ENCODE measurements around the gene SOD3. TPM values are rescaled to one million over a fixed set of nuclear protein-coding genes. Genes with fewer than 3 reads are reported as not detected.

SOD3 gene
- total and polyA plus RNA-seq, 10 of the 15 experiments (the other 5 are each of a cell fraction or from before 2014, with no cell fraction given), result not detected

Small RNA genes within 50 kb of the gene (small RNA-seq; reads per million reads assigned to genes)
- gene AC006390.1, result not detected

Other genes with a start within 250 kb of the SOD3 start
- gene DHX15, start 211.0 kb upstream of the SOD3 start, total RNA-seq (2014; rRNA removed), result 269 and 322 TPM in 2 replicates
- gene DHX15, start 211.0 kb upstream of the SOD3 start, total RNA-seq (2014; rRNA removed; fragmentation: Illumina TruSeq; extraction: Trizol), result 223 and 228 TPM in 2 replicates
- 166 and 167 TPM in 2 replicates for gene DHX15, start 211.0 kb upstream of the SOD3 start, total RNA-seq (2021)
- gene DHX15, start 211.0 kb upstream of the SOD3 start, polyA plus RNA-seq (2011; rRNA removed), result 242 and 333 TPM in 2 replicates
- gene DHX15, start 211.0 kb upstream of the SOD3 start, polyA plus RNA-seq (2014; fragmentation: Illumina TruSeq; extraction: Trizol), result 201 and 240 TPM in 2 replicates
- 100 to 1,000 TPM; 177 to 181 TPM for gene DHX15, start 211.0 kb upstream of the SOD3 start, polyA plus RNA-seq (2014; fragmentation: Nextera tagmentation; extraction: Ambion mirVana)
- gene DHX15, start 211.0 kb upstream of the SOD3 start, polyA plus RNA-seq (2014; rRNA removed), result 147 and 166 TPM in 2 replicates
- gene DHX15, start 211.0 kb upstream of the SOD3 start, polyA plus RNA-seq (2016; fragmentation: Nextera tagmentation; extraction: Ambion mirVana), result 100 to 1,000 TPM; 179 to 186 TPM
- gene CCDC149, start 117.5 kb downstream of the SOD3 start, total RNA-seq (2014; rRNA removed), result not detected in 2 replicates
- gene CCDC149, start 117.5 kb downstream of the SOD3 start, total RNA-seq (2014; rRNA removed; fragmentation: Illumina TruSeq; extraction: Trizol), result 0.04 TPM in 1 of 2 replicates, not detected in the other
- gene CCDC149, start 117.5 kb downstream of the SOD3 start, total RNA-seq (2021), result not detected in 2 replicates
- gene CCDC149, start 117.5 kb downstream of the SOD3 start, polyA plus RNA-seq (2011; rRNA removed), result 0.04 TPM in 1 of 2 replicates, not detected in the other
- 0.03 TPM in 1 of 2 replicates, not detected in the other for gene CCDC149, start 117.5 kb downstream of the SOD3 start, polyA plus RNA-seq (2014; fragmentation: Illumina TruSeq; extraction: Trizol)
- not detected for gene CCDC149, start 117.5 kb downstream of the SOD3 start, polyA plus RNA-seq (2014; fragmentation: Nextera tagmentation; extraction: Ambion mirVana)
- not detected in 2 replicates for gene CCDC149, start 117.5 kb downstream of the SOD3 start, polyA plus RNA-seq (2014; rRNA removed)
- gene CCDC149, start 117.5 kb downstream of the SOD3 start, polyA plus RNA-seq (2016; fragmentation: Nextera tagmentation; extraction: Ambion mirVana), result not detected
- gene LGI2, start 235.4 kb downstream of the SOD3 start, total RNA-seq (2014; rRNA removed), result not detected in 2 replicates
- gene LGI2, start 235.4 kb downstream of the SOD3 start, total RNA-seq (2014; rRNA removed; fragmentation: Illumina TruSeq; extraction: Trizol), result not detected in 2 replicates
- gene LGI2, start 235.4 kb downstream of the SOD3 start, total RNA-seq (2021), result not detected in 2 replicates
- not detected in 2 replicates for gene LGI2, start 235.4 kb downstream of the SOD3 start, polyA plus RNA-seq (2011; rRNA removed)
- gene LGI2, start 235.4 kb downstream of the SOD3 start, polyA plus RNA-seq (2014; fragmentation: Illumina TruSeq; extraction: Trizol), result not detected in 2 replicates
- gene LGI2, start 235.4 kb downstream of the SOD3 start, polyA plus RNA-seq (2014; fragmentation: Nextera tagmentation; extraction: Ambion mirVana), result not detected
- gene LGI2, start 235.4 kb downstream of the SOD3 start, polyA plus RNA-seq (2014; rRNA removed), result not detected in 2 replicates
- gene LGI2, start 235.4 kb downstream of the SOD3 start, polyA plus RNA-seq (2016; fragmentation: Nextera tagmentation; extraction: Ambion mirVana), result not detected

Data from GM12878 (cell line).